ENCODE measurements around the gene UNC93A.

The UNC93A gene

DNA sequence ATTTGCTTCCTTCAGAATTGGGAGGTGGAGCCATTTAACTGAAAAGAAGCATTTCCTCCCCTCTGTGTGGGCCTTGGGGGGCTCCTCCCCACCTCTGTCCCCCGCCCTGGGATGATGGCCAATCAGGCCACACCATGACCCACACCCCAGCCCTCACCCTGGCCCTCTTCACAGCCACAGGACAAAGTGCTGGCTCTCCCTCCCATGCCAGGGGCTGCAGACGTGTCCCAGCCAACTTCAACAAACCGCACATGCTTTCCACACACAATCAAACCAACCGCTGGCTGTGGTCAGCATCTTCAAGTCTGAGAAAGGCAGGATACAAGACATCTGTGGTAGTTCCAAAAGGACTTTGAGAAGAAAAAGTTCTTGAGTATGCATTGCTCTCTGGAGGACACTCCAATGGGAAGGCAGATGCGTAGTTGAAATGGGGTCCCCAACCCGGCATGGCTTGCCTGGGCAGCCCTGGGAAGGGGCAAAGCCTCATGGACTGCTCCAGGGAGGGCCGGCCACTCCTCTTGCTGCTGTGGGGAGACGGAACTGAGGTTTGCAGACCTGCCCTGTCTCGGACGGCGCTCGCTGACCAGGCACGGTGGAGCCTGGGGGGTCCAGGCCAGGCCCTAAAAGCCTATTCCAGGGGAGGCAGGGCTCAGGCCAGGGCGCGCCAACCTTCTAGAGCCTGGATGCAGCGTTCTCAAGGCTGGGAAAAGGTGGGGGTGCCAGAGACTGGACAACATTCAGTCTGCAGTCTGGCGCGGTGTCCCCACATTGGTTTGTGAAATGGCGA lies 45.9 kb downstream of the UNC93A start:
- DNase-seq (ENCODE audit: low read depth) = no peak
- no peak for TF ChIP-seq CTCF (IDR thresholded peaks at IDR 0.05; ENCODE audit: low read length, missing control alignments)
- H3K4me3 ChIP-seq (replicated peaks; ENCODE audit: low read depth, low read length) = no peak overlapping the region

DNA sequence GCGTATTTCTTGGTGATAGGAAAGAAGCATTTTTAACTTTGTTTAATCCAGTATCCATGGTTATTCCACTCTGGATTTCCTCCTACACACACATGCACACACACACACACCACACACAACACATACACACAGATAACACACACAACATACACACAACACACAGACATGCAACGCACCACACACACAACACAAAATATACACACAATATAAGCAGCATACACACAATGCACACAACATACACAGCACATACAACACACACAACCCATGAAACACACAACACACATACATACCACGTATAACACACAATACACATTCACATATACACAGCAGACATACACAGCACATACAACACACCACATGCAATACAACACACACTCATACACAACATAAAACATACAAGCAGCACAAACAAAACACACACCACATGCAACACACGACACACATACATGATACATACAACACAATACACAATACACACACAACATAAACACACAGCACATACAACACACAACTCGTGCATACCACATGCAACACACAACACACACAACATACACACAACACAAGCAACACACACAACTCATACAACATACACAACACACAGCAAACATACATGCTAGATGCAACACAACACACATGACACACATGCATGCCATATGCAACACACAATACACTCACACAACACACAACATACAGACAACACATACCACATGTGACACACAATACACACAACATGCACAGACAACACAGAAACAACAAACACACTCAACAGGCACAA lies 46.7 kb downstream of the UNC93A start:
- no peak for DNase-seq (ENCODE audit: low read depth)
- no peak for TF ChIP-seq CTCF (IDR thresholded peaks at IDR 0.05; ENCODE audit: low read length, missing control alignments)
- H3K4me3 ChIP-seq (replicated peaks; ENCODE audit: low read depth, low read length) = no peak overlapping the region

GRCh38 chr6:167338541-167339117 lies 47.5 kb downstream of the UNC93A start:
- H3K4me3 ChIP-seq (replicated peaks; ENCODE audit: low read depth, low read length) = no peak overlapping the region
- DNase-seq (ENCODE audit: low read depth) = no peak

GRCh38 chr6:167341038-167341583 lies 50.0 kb downstream of the UNC93A start:
- TF ChIP-seq CTCF (IDR thresholded peaks at IDR 0.05; ENCODE audit: low read length, missing control alignments) = no peak
- no peak overlapping the region for H3K4me3 ChIP-seq (replicated peaks; ENCODE audit: low read depth, low read length)
- DNase-seq (ENCODE audit: low read depth) = no peak

More at GRCh38 chr6:167338541-167339117, 47.5 kb downstream of the UNC93A start:
- TF ChIP-seq CTCF (IDR thresholded peaks at IDR 0.05; ENCODE audit: low read length, missing control alignments) = no peak

GRCh38 chr6:167341665-167342655 lies 50.8 kb downstream of the UNC93A start:
- TF ChIP-seq CTCF (IDR thresholded peaks at IDR 0.05; ENCODE audit: low read length, missing control alignments) = no peak
- no peak for DNase-seq (ENCODE audit: low read depth)
- no peak overlapping the region for H3K4me3 ChIP-seq (replicated peaks; ENCODE audit: low read depth, low read length)
